SHP77 treated with DMSO at 0.1 percent for 48 hours (cell line): ENCODE data around the gene TRIM36.
A peak's percentile ranks its signal among the peaks of the same experiment; 100 is the strongest.

ENCODE experiments used
- DNase-seq: peaks from one replicate; lab custom pipeline; 2025; lab: John Stamatoyannopoulos, UW

TRIM36 gene

GRCh38 chr5:115165790-115166189, 3.9 kb downstream of the TRIM36 start:
- DNase-seq: no peak

DNA sequence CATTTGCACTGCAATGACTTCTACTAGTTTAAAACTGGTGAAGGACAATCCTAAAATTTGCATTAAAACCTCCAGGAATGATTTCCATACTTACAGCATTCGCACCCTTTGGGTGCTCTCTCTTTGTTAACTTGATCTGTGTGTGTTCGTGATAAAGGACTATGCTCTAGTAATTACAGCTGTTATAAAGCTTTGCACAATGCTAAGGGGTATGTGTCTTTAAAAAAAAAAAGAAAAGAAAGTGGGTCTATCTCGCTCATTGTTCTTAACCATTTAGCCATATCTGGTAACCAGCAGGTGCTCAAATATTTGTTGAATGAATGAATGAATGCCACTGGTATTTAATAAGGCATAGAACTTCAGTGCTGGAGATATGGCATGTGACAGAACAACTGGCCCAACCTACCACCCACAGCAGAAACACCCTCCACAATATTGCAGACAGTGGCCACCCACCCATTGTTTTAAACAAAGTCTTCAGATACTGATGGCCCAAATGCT, 8.7 kb downstream of the TRIM36 start:
- no peak for DNase-seq

DNA sequence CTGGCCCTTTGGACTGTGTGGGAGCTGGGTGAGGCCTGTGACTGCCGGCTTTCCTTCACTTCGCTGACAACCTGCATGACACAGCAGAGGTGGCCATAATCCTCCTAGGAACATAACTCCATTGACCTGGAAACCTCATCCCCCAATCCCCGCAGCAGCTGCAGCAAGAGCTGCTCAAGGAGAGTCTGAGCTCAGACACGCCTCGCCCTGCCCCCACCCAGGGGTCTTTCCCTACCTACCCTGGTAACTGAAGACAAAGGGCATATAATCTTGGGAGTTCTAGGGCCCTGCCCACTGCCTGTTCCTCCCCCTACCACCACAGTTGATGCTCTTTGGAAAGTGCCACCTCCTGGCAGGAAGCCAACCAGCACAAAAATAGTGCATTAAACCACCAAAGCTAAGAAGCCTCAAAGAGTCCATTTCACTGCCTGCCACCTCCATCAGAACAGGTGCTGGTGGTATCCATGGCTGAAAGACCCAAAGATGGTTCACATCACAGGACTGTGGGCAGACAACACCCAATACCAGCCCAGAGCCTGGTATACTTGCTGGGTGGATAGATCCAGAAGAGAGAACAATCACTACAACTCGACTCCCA, 18.4 kb downstream of the TRIM36 start:
- no peak for DNase-seq

DNA sequence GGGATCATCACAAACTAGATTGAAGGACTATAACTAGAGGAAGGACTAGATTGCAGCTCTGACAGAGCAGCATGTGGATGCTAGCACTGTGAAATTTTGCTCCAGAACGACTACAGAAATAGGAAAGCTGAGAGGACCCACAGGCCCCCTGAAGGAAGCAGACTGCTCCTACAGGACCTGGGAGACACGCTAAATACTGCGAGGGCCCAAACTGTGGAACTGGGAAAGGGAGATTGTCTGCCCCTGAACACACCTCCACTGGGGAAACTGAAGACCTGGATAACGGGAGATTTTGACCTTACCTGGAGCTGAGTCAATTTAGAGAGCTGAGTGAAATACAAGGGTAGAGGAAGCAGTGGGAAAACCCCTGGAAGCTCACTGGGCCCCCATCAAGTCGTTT, 19.2 kb downstream of the TRIM36 start:
- no peak for DNase-seq

DNA sequence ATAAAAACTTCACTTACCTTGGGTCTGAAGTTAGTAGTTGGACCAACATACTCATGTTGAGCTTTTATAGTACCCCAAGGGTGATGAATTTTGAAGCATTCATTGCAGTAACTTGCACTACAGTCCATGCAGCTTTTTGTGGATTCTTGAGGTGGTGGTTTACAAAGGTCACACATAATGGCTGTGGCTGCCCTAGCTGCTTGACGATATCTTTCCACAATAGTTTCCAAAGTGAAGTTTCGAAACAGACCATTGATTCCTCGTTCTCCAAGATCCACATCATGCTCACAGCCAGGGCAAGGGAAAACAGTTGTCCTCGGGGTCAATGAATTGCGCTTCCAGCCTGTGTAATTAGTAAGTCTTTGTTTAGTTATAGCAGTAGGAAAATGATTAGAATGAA, 22.7 kb downstream of the TRIM36 start:
- DNase-seq: no peak

GRCh38 chr5:115136294-115136693, 33.4 kb downstream of the TRIM36 start:
- no peak for DNase-seq

GRCh38 chr5:115132465-115132864, 37.2 kb downstream of the TRIM36 start:
- DNase-seq: no peak

DNA sequence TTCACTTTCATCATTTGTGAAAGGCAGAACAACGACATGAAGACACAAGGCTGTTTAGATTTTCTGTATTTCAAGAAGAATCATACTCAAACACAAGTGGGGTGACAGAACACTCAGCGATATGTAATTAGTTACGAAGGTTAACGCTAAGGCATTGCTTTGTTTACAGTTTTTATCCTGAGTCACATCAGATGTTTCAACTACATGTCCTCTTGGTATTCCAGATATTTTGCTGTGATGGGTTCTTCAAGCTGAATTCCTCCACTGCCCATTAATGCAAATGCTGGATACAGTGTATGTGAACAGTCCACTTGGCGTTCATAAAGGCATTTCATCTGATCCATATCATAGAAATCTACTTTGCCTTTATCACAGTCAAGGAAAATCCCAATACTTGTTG, 43.4 kb downstream of the TRIM36 start:
- no peak for DNase-seq

DNA sequence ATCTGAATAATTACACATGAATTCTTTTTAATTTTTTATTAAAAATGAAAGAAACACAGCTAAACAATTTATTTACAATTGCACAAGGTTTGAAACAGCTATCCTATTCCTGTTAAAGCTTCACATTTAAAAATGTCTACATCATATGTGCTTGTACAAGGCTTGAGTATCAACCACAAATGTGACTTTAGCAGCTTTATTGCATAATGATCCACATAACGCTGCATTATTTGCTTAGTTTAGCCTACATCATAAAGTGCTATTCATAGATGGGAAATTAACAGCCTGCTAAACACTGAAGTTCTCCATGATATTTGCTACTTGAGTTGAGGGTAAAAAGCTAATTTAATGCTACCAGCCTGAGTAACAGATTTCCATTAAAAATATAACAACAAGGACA, 45.0 kb downstream of the TRIM36 start:
- DNase-seq: no peak

DNA sequence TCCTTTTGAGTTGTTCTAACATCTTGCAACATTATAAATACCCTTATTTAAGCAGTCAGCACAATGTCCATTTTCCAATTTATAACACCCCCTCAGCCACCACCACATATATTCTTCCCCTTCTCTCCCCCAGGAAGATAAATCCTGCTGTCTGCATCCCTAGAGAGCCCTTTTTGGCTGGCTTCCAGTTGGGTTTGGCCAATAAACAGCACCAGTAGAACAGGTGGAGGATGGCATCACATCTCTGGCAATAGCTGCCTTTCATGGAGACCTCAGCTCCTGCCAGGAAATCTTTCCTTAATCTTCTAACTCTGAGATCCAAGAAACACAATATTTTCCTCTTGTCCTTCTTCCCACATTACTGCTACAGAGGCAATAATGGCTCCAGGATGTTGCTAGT, 53.7 kb downstream of the TRIM36 start:
- DNase-seq: no peak

- DNase-seq: no peak
Measured at GRCh38 chr5:115109840-115110239, 59.9 kb downstream of the TRIM36 start.

- no peak for DNase-seq
Measured at GRCh38 chr5:115109356-115109755, 60.4 kb downstream of the TRIM36 start.

GRCh38 chr5:115100319-115100955, 69.3 kb downstream of the TRIM36 start:
- no peak for DNase-seq

DNA sequence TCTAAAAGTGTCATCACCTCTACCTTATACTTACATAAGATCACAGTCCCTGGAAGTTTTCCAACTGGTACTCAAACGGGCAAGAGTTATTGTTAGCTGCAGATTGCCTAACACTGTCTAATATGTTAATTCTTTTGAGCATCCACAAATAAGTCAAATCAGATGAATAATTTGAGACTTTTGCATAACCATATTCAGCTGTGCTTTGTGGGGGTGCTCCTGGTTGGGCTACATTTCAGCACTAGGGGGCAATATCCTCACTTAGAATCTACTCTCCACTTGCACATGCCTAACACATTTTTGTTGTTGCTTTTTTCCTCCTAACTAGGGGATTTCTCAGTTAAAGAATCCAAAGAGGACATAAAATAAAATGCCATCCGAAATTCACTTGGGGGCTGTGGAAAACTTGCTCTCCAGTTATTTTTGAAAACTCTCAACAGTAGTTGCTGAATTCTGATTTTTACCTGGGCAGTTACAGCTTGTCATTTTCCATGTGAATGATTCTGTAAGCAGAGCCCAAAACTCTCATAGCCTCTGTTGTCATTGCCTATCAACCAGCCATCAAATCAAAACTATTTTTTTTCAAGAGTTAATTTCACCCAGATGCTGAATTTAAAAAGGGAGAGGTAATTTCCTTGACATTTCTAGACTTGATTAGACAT, 71.5 kb downstream of the TRIM36 start:
- DNase-seq: peak; percentile 20

- no peak for DNase-seq
Measured at GRCh38 chr5:115097236-115097635, 72.5 kb downstream of the TRIM36 start.

GRCh38 chr5:115096034-115096769, 73.5 kb downstream of the TRIM36 start:
- no peak for DNase-seq

GRCh38 chr5:115087951-115088350, 81.8 kb downstream of the TRIM36 start:
- DNase-seq: no peak

GRCh38 chr5:115086473-115086872, 83.2 kb downstream of the TRIM36 start:
- DNase-seq: no peak

DNA sequence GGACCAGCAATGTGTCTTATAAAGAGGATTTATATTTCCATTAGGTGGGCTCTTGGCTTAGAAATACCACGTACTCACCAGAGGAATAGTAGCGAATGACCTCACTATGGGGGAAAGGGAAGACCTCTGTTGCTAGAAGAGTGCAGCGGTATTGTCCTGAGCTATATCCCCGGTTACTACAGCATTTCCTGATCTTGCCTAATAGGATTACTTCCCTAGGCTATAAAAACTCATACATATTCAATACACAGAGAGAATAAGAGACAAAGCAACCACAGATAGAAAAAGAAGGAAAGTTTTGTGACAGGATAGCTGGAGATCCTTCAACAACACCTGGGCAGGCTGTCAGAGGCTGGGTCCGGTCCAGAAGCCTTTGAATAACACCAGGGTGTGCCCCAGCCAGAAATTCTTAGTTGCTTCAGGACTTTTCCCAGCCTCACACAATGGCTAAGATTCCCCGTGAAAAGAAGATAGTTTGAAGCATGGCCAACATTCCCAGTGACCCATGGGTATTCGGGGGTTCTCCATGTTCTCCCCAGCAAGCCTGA, 85.4 kb downstream of the TRIM36 start:
- no peak for DNase-seq

- no peak for DNase-seq
Measured at GRCh38 chr5:115079924-115080623, 89.6 kb downstream of the TRIM36 start.
